AML-193 (cell line): Measurements from ENCODE around the gene EDARADD.
"Not testable (repeated sequence)": the region's sequence is repeated elsewhere in the genome, so short reads cannot be mapped to it uniquely, and the experiment has no call there.

Experiments used
- DNase-seq, 2 experiments: peaks; one replicate each; lab custom pipeline; 2025; lab: John Stamatoyannopoulos, UW

The EDARADD gene

DNA sequence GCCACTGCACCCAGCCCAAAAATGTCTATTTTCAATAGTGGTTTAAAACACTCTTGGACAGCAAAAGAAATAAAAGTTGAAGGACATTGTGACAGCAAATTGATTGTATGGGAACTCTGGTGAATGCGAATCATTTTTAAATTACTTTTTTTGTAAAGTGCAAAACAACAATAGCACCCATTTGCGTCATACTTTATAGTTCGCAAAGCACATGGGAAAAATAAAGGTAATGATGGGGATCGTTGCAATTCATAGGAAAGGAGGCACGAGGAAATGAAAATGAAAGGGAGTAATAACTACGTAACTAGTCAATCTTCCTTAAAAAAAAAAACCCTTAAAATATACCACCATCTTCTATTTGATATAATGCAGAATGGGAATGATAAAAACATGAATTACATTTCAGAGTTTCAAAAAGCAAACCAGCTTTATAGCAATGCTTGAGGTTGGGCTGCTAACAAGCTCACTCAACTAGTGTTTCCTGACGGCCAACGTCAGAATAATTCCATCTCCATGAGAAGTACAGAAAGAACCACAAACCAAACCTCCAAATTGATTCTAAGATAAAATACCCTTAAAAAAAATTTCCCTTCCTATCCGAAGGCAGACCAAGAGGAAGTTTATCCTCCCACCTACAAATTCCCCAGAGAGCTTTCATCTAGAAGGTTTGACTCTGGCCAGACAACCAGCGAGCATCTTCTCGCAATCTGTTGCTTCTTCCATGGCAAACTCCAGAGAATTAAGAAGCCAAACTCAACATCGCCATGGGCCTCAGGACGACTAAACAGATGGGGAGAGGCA is at the start of gene EDARADD:
Gene EDARADD (plus strand): TSS at position 606 of the 801 bp plus-strand sequence. CDS start 159 bp downstream, at position 765.
- DNase-seq = no peak

DNA sequence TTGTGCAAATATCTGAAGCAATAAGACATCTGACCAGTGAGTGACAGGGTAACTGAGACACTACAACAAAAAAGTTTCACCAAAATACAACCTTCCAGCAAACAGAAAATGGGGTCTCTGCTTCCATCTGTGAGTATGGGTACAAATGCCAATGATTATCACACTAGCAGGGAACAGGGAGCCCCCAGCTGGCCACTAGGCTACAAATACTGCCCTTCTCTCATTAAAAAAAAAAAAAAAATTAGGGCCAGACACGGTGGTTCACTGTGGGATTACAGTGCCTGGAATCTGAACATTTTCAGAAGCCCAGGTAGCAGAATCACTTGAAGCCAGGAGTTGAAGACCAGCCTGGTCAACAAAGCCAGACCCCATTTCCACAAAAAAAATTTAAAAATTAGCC is 48.4 kb upstream of the EDARADD start:
- peak in 1 of 2 experiments; percentile 4 for DNase-seq

- DNase-seq = no peak
Measured at GRCh38 chr1:236348071-236348470, 46.0 kb upstream of the EDARADD start.

GRCh38 chr1:236350308-236350707 is 43.8 kb upstream of the EDARADD start:
- DNase-seq = no peak

GRCh38 chr1:236351875-236352573 is 42.1 kb upstream of the EDARADD start:
- DNase-seq = no peak

- DNase-seq = not testable (repeated sequence)
Measured at GRCh38 chr1:236352747-236353146, 41.3 kb upstream of the EDARADD start.

DNA sequence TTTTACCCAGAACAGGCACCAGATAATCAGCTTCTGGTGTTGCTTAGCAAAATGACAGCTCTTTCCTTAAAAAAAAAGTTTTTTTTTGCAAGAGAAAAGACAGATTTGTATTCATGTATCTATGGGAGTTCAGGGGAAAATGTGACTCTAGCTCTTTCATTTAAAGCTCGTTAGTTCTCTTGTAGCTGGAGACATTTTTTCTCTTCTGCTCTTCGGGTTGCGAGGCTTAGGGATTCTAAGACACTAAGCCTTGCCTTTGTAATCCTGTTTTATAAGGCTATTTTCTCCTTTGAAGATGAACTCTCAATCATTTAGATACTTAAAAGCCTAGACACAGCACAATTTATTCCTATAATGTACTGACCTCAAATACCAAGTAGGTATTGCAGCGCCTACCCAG is 40.3 kb upstream of the EDARADD start:
- DNase-seq = no peak

GRCh38 chr1:236354330-236355147 is 39.5 kb upstream of the EDARADD start:
- DNase-seq = no peak

DNA sequence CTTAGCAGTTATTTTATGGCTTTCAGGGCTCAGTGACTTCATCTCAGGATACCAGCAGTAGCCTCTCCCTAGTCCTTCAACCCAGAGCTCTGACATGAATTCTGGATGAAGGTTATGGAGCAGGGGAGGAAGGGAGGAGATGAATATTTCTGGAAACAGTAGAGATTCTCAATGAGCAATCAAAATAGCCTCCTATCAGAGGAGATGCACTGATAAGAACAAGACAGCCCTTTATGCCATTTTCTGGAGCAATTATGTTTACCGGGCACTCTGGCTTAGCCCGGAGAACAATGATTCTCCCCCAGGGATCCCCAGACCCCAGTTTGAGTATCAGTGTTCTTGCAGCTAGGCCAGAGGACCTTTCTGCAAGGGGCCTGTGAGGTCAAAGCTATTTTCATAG is 37.9 kb upstream of the EDARADD start:
- no peak for DNase-seq

DNA sequence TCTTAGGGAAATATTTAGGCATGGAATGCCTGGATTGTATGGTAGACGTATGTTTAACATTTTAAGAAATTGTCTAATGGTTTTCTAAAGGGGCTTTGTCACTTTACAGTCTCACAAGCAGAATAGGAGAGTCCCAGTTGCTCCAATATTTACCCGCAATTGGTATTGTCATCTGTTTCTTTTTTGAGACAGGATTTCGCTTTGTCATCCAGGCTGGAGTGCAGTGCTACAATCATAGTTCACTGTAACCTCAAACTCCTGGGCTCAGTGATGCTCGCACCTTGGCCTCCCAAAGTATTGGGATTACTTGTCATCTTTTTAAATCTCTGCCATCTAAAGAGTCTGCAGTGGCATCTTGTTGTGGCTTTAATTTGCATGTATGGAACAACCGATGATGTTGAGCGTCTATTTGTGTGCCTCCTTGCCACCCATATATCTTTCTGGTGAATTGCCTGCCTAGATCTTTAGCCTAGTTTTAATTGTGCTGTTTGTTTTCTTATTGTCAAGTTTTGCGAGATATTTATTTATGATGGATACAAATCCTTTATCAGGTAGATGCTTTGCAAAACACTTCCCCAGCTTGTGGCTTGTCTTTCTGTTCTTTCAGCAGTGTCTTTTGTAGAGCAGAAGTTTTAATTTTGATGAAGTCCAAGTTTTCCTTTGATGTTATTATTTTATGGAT is 32.0 kb upstream of the EDARADD start:
- DNase-seq = no peak

GRCh38 chr1:236363237-236363636 is 30.8 kb upstream of the EDARADD start:
- DNase-seq = no peak

DNA sequence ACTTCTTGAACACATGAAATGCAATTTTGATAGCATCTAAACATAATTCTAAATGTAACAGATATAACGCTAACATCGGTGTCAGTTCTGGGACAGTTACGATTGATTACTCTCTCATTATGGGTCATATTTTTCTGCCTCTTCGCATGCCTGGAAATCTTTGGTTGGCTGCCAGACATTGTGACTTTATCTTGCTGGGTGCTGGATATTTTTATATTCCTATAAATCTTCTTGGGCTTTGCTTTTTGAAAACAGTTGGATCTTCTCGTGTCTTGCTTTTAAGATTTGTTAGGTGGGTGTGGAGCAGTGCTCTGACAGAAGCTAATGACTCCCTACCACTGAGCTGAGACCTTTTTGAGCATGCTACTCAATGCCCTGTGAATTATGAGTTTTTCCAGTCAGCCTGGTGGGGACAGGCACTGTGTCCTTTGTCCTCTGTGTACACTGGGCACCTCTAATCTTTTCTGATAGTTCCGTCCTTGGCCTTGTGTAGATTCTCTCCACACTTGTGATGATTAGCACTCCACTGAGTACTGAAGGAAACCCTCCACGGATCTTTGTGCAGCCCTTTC is 28.0 kb upstream of the EDARADD start:
- DNase-seq = no peak

DNA sequence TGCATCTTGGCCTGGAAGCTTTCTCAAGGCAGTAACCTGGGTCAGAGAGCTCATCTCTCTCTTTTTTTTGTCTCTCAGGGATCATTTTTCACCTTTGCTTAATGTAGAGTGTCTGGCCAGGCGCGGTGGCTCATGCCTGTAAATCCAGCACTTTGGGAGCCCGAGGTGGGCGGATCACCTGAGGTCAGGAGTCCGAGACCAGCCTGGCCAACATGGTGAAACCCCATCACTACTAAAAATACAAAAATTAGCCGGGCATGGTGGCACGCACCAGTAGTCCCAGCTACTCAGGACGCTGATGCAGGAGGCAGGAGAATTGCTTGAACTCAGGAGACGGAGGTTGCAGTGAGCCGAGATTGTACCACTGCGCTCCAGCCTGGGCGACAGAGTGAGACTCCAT is 27.4 kb upstream of the EDARADD start:
- DNase-seq = not testable (repeated sequence)

- no peak for DNase-seq
Measured at GRCh38 chr1:236370420-236370819, 23.7 kb upstream of the EDARADD start.

- DNase-seq = no peak
Measured at GRCh38 chr1:236371083-236371482, 23.0 kb upstream of the EDARADD start.

DNA sequence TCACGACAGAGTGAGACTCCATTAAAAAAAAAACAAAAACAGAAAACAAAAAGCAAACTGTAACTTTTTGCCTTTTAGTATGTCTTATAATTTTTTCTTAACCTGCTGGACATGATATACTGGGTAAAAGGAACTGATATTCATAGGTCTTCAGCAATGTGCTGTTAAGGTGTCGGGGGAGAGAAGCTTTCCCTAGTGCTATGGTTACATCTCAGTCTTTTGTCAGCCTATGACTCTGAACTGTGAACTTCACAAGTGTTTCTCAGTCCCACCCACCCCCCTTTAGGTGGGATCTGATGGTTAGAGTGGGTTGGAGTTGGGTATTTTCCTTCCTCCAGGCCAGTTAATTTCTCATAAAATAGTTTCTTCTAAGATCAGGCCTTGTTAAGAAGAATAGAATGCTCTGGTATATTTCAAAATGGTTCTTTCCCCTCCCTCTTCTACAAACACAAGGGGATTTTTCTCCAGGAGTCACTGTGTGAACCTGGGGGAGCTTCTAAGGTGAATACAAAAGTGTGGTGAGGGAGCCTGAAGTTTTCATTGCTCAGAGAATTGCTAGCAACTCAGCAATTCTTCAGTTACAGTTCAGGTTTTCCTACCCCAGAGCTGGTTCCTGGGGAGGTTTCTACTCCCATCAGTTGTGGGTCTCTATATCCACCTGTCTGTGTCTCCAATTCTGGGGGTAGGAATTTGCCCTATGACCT is 16.1 kb upstream of the EDARADD start:
- DNase-seq = no peak

DNA sequence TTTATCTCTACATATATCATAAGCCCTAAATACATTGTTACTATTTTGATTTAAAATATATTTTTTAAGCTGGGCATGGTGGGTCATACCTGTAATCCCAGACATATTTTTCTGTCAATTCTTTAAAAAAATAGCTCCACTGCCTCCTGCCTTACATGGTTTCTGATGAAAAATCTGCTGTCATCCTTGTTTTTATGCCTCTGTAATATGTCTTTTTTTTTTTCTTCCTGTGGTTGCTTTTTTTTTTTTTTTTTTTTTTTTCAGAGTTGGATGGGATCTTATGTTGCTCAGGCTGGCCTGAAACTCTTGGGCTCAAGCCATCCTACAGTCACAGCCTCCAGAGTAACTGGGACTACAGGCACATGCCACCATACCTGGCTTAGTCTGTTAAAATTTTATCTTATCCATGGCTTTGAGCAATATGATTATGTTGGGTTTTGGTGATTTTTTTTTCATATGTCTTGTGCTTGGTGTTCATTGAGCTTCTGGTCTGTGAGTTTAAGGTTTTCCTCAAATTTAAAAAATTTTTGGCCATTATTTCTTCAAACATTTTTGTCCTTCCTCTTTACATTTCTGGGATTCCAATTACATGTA is 12.4 kb upstream of the EDARADD start:
- no peak for DNase-seq

- DNase-seq = no peak
Measured at GRCh38 chr1:236388332-236388731, 5.8 kb upstream of the EDARADD start.

GRCh38 chr1:236389253-236389652 is 4.8 kb upstream of the EDARADD start:
- no peak for DNase-seq

DNA sequence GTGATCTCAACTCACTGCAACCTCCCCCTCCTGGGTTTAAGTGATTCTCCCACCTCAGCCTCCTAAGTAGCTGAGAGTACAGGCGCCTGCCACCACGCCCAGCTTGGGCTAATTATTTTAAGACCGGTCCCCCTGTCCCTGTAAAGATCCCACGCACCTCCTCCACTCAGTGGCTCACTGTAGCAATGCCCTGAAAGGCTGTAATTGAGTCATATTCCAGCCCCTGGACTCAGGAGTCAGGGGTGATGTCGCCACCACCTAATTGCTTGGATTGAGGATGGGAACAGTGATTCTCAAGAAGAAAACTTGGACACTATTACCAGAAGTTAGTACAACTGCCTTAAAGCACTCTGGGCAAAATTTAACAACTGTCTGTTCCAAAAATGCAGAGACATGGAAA is 3.1 kb upstream of the EDARADD start:
- DNase-seq = no peak

DNA sequence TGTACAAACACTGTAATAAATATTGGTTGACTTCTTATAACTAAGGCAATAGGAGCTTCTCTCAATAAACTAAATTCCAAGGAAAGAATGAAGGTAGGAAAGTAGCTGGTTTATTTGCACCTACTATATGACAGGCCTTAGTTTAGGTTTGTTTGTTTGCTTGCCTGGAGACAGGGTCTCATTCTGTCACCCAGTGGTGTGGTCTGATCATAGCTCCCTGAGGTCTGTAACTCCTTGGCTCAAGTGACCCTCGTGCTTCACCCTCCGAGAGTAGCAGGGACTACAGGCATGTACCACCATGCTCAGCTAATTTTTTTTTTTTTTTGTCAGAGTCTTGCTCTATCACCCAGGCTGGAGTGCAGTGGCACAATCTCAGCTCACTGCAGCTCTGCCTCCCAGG is 1.9 kb upstream of the EDARADD start:
- no peak for DNase-seq
